IMR-90 (cell line): ENCODE results near the gene MAP3K15. TPM values are rescaled to one million over a fixed set of nuclear protein-coding genes. Genes with fewer than 3 reads are reported as not detected.

ENCODE experiments used
- ATAC-seq: fragments of 200-7000 bp; cut with Tn5 transposase; 2 replicates; pipeline ENCODE4 v1.9.1; 2020; ENCODE audit warnings: low read depth, mild to moderate bottlenecking, moderate library complexity
- BruUV-seq: library from RNA; stranded (reverse); fragments of 400-500 nt; replicated peaks from 2 replicates; lab custom pipeline; 2021; lab: Mats Ljungman, UMichigan
- CTCF ChIA-PET: fragments of 300-600 bp; formaldehyde crosslinking; extraction: SDS; loops from one replicate; lab custom pipeline; 2021; ENCODE audit warnings: antibody characterized with exemption; lab: Yijun Ruan, JAX
- POLR2A ChIA-PET: fragments of 300-600 bp; sonication (Branson Sonifier 250); formaldehyde crosslinking; loops from one replicate; lab custom pipeline; 2022; ENCODE audit warnings: antibody characterized with exemption; ENCODE audit not compliant: unreplicated experiment; lab: Charles Lee
- DNase-seq: peaks from one replicate; pipeline ENCODE4 v3.0.0; 2013
- H2AFZ ChIP-seq: replicated peaks from 2 replicates; pipeline ENCODE3; 2013; ENCODE audit warnings: low read length, mild to moderate bottlenecking; ENCODE audit not compliant: poor library complexity
- H2AK5ac ChIP-seq: 2 replicates; pipeline ENCODE4 v1.6.1; 2013; ENCODE audit warnings: low read depth, low read length, inconsistent platforms
- H2AK9ac ChIP-seq: replicated peaks from 2 replicates; pipeline ENCODE3; 2013; ENCODE audit warnings: mild to moderate bottlenecking, low read depth, low read length, moderate library complexity; ENCODE audit not compliant: poor library complexity
- H2BK120ac ChIP-seq: 2 replicates; pipeline ENCODE4 v1.6.1; 2013; ENCODE audit warnings: low read depth, low read length, inconsistent platforms
- H2BK15ac ChIP-seq: 3 replicates; pipeline ENCODE4 v1.6.1; 2013; ENCODE audit warnings: low read depth, low read length, inconsistent platforms
- H2BK20ac ChIP-seq: 2 replicates; pipeline ENCODE4 v1.6.1; 2013; ENCODE audit warnings: low read depth, mild to moderate bottlenecking, inconsistent platforms, low read length, moderate library complexity
- H2BK5ac ChIP-seq: 2 replicates; pipeline ENCODE4 v1.6.1; 2013; ENCODE audit warnings: mild to moderate bottlenecking, low read depth, low read length, inconsistent platforms; ENCODE audit not compliant: poor library complexity, severe bottlenecking
- H3K14ac ChIP-seq: replicated peaks from 2 replicates; pipeline ENCODE4 v1.6.1; 2013; ENCODE audit warnings: low read depth, low read length, inconsistent platforms
- H3K18ac ChIP-seq: 2 replicates; pipeline ENCODE4 v1.6.1; 2013; ENCODE audit warnings: low read depth, low read length, control low read depth
- H3K23ac ChIP-seq: 2 replicates; pipeline ENCODE4 v1.6.1; 2013; ENCODE audit warnings: low read depth, low read length, inconsistent platforms
- H3K27ac ChIP-seq: 2 replicates; pipeline ENCODE4 v1.5.1; 2013; ENCODE audit warnings: mild to moderate bottlenecking, control low read depth, low read length; ENCODE audit not compliant: insufficient read depth
- H3K27me3 ChIP-seq: 2 replicates; pipeline ENCODE4 v1.6.1; 2013; ENCODE audit warnings: low read length; ENCODE audit not compliant: control insufficient read depth, insufficient read depth
- H3K36me3 ChIP-seq: 2 replicates; pipeline ENCODE4 v1.6.1; 2013; ENCODE audit warnings: low read length, mixed read lengths; ENCODE audit not compliant: control insufficient read depth, insufficient read depth
- H3K4ac ChIP-seq: 2 replicates; pipeline ENCODE4 v1.6.1; 2013; ENCODE audit warnings: low read depth, low read length, inconsistent platforms
- H3K4me1 ChIP-seq: 2 replicates; pipeline ENCODE4 v1.6.1; 2013; ENCODE audit warnings: low read length, mixed read lengths; ENCODE audit not compliant: control insufficient read depth, insufficient read depth
- H3K4me2 ChIP-seq: 2 replicates; pipeline ENCODE4 v1.6.1; 2013; ENCODE audit warnings: low read depth, mild to moderate bottlenecking, control low read depth, low read length, moderate library complexity
- H3K4me3 ChIP-seq: 2 replicates; pipeline ENCODE4 v1.5.1; 2013; ENCODE audit warnings: low read depth, mild to moderate bottlenecking, control low read depth, low read length, moderate library complexity; ENCODE audit not compliant: insufficient read depth
- H3K56ac ChIP-seq: 2 replicates; pipeline ENCODE4 v1.6.1; 2013; ENCODE audit warnings: low read length, inconsistent platforms; ENCODE audit not compliant: insufficient read depth; ENCODE audit errors: extremely low read depth
- H3K79me1 ChIP-seq, 2 experiments: 2 replicates each; pipeline ENCODE4 v1.6.1; 2013; ENCODE audit warnings: low read length in 2 of 2, inconsistent platforms in 1 of 2, low read depth in 1 of 2
- H3K9ac ChIP-seq: 2 replicates; pipeline ENCODE4 v1.6.1; 2013; ENCODE audit warnings: low read depth, low read length, control low read depth
- H3K9me1 ChIP-seq: 2 replicates; pipeline ENCODE4 v1.6.1; 2013; ENCODE audit warnings: low read length, inconsistent platforms; ENCODE audit not compliant: insufficient read depth
- H3K9me3 ChIP-seq: 2 replicates; pipeline ENCODE4 v1.6.1; 2013; ENCODE audit warnings: low read length; ENCODE audit not compliant: control insufficient read depth, insufficient read depth
- H4K20me1 ChIP-seq: 2 replicates; pipeline ENCODE4 v1.6.1; 2013; ENCODE audit warnings: low read length, inconsistent platforms; ENCODE audit not compliant: insufficient read depth
- H4K5ac ChIP-seq: 2 replicates; pipeline ENCODE4 v1.6.1; 2013; ENCODE audit warnings: mild to moderate bottlenecking, low read depth, low read length, control low read depth
- H4K8ac ChIP-seq, 2 experiments: 2 replicates each; pipeline ENCODE4 v1.6.1; 2013; ENCODE audit warnings: low read depth in 2 of 2, low read length in 2 of 2, control low read depth in 1 of 2, inconsistent platforms in 1 of 2
- H4K91ac ChIP-seq: 2 replicates; pipeline ENCODE4 v1.6.1; 2013; ENCODE audit warnings: low read depth, low read length, inconsistent platforms; ENCODE audit not compliant: insufficient read depth
- FOS ChIP-seq: fragments of 150-350 bp; IDR thresholded peaks from 2 replicates; pipeline ENCODE4 v1.6.1; 2016; ENCODE audit warnings: low read depth, low read length
- MXI1 ChIP-seq: IDR thresholded peaks from 2 replicates; pipeline ENCODE4 v1.6.1; 2012; ENCODE audit warnings: low read depth, mild to moderate bottlenecking, low read length, moderate library complexity, borderline replicate concordance
- SMC3 ChIP-seq: fragments of 150-350 bp; IDR thresholded peaks from 2 replicates; pipeline ENCODE4 v1.6.1; 2016; ENCODE audit warnings: low read depth, mild to moderate bottlenecking, antibody characterized with exemption, low read length, moderate library complexity
- WGBS, 2 experiments: methylation state at CpG; one replicate each; pipeline versions ENCODE4 v1.1.5 to v1.1.7; 2013; ENCODE audit warnings: missing lambda C conversion rate in 2 of 2; ENCODE audit not compliant: insufficient read length in 1 of 2; ENCODE audit errors: extremely low coverage in 2 of 2; 5-methylcytosine and 5-hydroxymethylcytosine counted together
- dilution Hi-C: fragments of 300-500 bp; cut with HindIII; formaldehyde crosslinking; loops from one replicate; pipeline ENCODE4 v1.14.3; 2018; ENCODE audit warnings: low sequenced_read_pairs; ENCODE audit not compliant: unreplicated experiment
- in situ Hi-C: fragments of 300-500 bp; cut with MboI; formaldehyde crosslinking; loops from 3 replicates; pipeline ENCODE4 v1.14.3; 2019; ENCODE audit warnings: low sequenced_read_pairs, inconsistent platforms, mixed read lengths
- intact Hi-C: fragments of 100-400 bp; cut with micrococcal nuclease; formaldehyde crosslinking; loops from 2 replicates; pipeline ENCODE4 v1.10.0; 2022
- polyA plus RNA-seq, 3 experiments: library from polyadenylated mRNA; depleted of rRNA; stranded (reverse); fragments of >200 nt; gene quantifications; 2 replicates each; pipeline ENCODE4 v1.2.3, GENCODE V29; 2012; ENCODE audit warnings: low replicate concordance in 1 of 3
- total RNA-seq: library from RNA; depleted of rRNA; stranded (reverse); fragments of >200 nt; gene quantifications from 2 replicates; pipeline ENCODE4 v1.2.3, GENCODE V29; 2012

Gene MAP3K15
- total and polyA plus RNA-seq, 2 of the 4 experiments (the other 2 are of a cell fraction), result under 0.01 to 0.10 TPM

- Histone ChIP-seq H3K23ac (no peak overlapping the region), H4K8ac (no peak overlapping the region), H3K79me1 (no peaks in the 10 kb centered on the region), H2BK15ac (no peak overlapping the region), H3K56ac (no peak overlapping the region), H2AFZ (no peak overlapping the region), H2BK20ac (no peak overlapping the region), H3K4me3 (no peak overlapping the region), H2AK5ac (no peak overlapping the region), H2BK120ac (no peak overlapping the region), H4K5ac (no peak overlapping the region), H3K14ac (no peak overlapping the region), H3K27ac (no peak overlapping the region), H4K20me1 (no peaks in the 10 kb centered on the region), H3K36me3 (no peaks in the 10 kb centered on the region), H2BK5ac (no peak overlapping the region), H3K18ac (no peak overlapping the region), H3K9ac (no peak overlapping the region), H3K4me1 (no peaks in the 10 kb centered on the region), H3K9me1 (no peaks in the 10 kb centered on the region), H3K4me2 (no peak overlapping the region), H3K27me3 (no peaks in the 10 kb centered on the region), H4K91ac (no peak overlapping the region), H3K4ac (no peak overlapping the region), H2AK9ac (no peak overlapping the region), H3K9me3 (no peaks in the 10 kb centered on the region)
- intact Hi-C loops (loop anchor here (10.0 kb wide), 1 partner anchor 1689 kb away; no protein-coding TSS in a partner anchor), dilution Hi-C loops (no loop called here), in situ Hi-C loops (no loop called here)
- BruUV-seq, result no TSS peak
- ChIA-PET CTCF (interaction anchor here (0.6 kb wide), 1 partner anchor 85 kb away, joined by 6 read pairs; no protein-coding TSS in a partner anchor), POLR2A (no interaction called here)
- TF ChIP-seq SMC3 (no peak), MXI1 (no peak), FOS (no peak)
- WGBS, 2 experiments, result 60% methylated on average over 1 of the region's 10 CpGs; no CpG with 5 or more reads in 1 of the 2 experiments
- DNase-seq (no peak), ATAC-seq (no peak)
These were observed 71.3 kb downstream of the MAP3K15 start for GRCh38 chrX:19443869-19444526.
